ENCODE data around the gene NSMF. TPM values are rescaled to one million over a fixed set of nuclear protein-coding genes. Genes with fewer than 3 reads are reported as not detected.

The NSMF gene
- total RNA-seq, 2 donors from 2014 or later: 58.9 to 66.0 TPM

- H3K9me3 ChIP-seq (ENCODE audit: control insufficient read depth, low read length): no peaks in the 10 kb centered on the region
- no peaks in the 10 kb centered on the region for H3K27me3 ChIP-seq (ENCODE audit: control insufficient read depth, insufficient read depth, low read length, poor library complexity, severe bottlenecking)
- H3K4me3 ChIP-seq (ENCODE audit: low read length): no peak overlapping the region
- TF ChIP-seq CTCF (conservative IDR thresholded peaks at IDR 0.05): no peak
- H3K27me3 Mint-ChIP-seq (ENCODE audit: insufficient read depth): no peaks in the 10 kb centered on the region
- no peak overlapping the region for H3K9ac ChIP-seq (ENCODE audit: extremely low read depth, low read length, poor library complexity, severe bottlenecking)
- H3K36me3 ChIP-seq (ENCODE audit: control insufficient read depth, insufficient read depth, low read length): peaks cover 6% of the 10 kb centered on the region
- H3K4me1 ChIP-seq (ENCODE audit: control insufficient read depth, insufficient read depth, low read length): no peaks in the 10 kb centered on the region
- H3K9me3 Mint-ChIP-seq: no peaks in the 10 kb centered on the region
- H3K4me1 Mint-ChIP-seq: no peaks in the 10 kb centered on the region
- WGBS, 2 experiments (ENCODE audit: insufficient coverage in 1 of 2, insufficient read length in 1 of 2): 90 to 94% methylated on average over 3 to 5 of the region's 5 CpGs
- H3K4me3 Mint-ChIP-seq: no peak overlapping the region
- H3K36me3 Mint-ChIP-seq (ENCODE audit: low read depth): peaks cover 8% of the 10 kb centered on the region
- no peak for DNase-seq
- H3K27ac ChIP-seq (ENCODE audit: low read depth, low read length): no peak overlapping the region
- H3K27ac Mint-ChIP-seq: no peak overlapping the region
Measured at GRCh38 chr9:137415451-137415850, 43.7 kb downstream of the NSMF start.

GRCh38 chr9:137412431-137412830, 46.7 kb downstream of the NSMF start:
- Histone ChIP-seq H3K9me3 (ENCODE audit: control insufficient read depth, low read length) (no peaks in the 10 kb centered on the region), H3K4me1 (ENCODE audit: control insufficient read depth, insufficient read depth, low read length) (no peaks in the 10 kb centered on the region), H3K27me3 (ENCODE audit: control insufficient read depth, insufficient read depth, low read length, poor library complexity, severe bottlenecking) (no peaks in the 10 kb centered on the region), H3K9ac (ENCODE audit: extremely low read depth, low read length, poor library complexity, severe bottlenecking) (no peak overlapping the region), H3K27ac (ENCODE audit: low read depth, low read length) (no peak overlapping the region), H3K36me3 (ENCODE audit: control insufficient read depth, insufficient read depth, low read length) (no peaks in the 10 kb centered on the region), H3K4me3 (ENCODE audit: low read length) (no peak overlapping the region)
- Mint-ChIP-seq H3K27ac (no peak overlapping the region), H3K36me3 (ENCODE audit: low read depth) (peaks cover 6% of the 10 kb centered on the region), H3K9me3 (no peaks in the 10 kb centered on the region), H3K4me3 (no peak overlapping the region), H3K4me1 (no peaks in the 10 kb centered on the region), H3K27me3 (ENCODE audit: insufficient read depth) (no peaks in the 10 kb centered on the region)
- no peak for TF ChIP-seq CTCF (conservative IDR thresholded peaks at IDR 0.05)
- DNase-seq: no peak
- 89 to 94% methylated on average over 8 to 10 of the region's 10 CpGs for WGBS, 2 experiments (ENCODE audit: insufficient coverage in 1 of 2, insufficient read length in 1 of 2)

DNA sequence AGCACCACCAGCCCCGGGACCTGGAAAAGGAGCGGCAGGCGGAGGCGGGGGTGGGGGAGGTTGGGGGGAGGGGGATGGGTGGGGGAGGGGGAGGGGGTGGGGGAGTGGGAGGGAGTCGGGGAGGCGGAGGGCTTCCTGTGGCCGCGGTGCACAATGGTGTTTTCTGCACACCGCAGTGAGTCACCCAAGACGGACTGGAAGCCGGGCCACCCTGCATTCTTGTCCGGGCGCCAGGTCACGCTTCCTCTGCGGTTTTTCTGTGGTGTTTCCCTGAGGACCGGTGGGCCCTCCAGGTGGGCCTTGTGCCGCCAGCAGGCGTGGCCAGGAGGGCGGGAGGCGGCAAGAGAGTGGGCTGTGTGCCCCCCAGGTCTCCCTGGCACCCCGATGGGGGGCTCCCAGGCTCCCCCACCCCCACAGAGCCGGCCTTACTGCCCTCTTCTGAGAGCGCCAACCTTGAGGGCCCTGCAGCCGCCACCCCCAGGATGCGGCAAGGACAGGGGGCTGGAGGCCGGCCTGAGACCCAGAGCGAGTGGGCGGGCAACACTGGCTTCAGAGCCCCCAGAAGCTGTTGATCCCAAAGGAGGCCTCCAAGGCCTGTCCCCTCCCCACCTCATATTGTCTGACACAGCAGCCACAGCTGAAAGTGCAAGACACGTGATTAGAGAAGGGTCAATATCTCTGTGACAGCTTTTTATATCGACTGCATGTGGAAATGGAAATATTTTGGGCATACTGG, 47.3 kb downstream of the NSMF start:
- no peak overlapping the region for H3K27ac Mint-ChIP-seq
- H3K36me3 Mint-ChIP-seq (ENCODE audit: low read depth): peaks cover 6% of the 10 kb centered on the region
- Histone ChIP-seq H3K9ac (ENCODE audit: extremely low read depth, low read length, poor library complexity, severe bottlenecking) (no peak overlapping the region), H3K4me3 (ENCODE audit: low read length) (no peak overlapping the region), H3K27ac (ENCODE audit: low read depth, low read length) (no peak overlapping the region), H3K9me3 (ENCODE audit: control insufficient read depth, low read length) (no peaks in the 10 kb centered on the region), H3K36me3 (ENCODE audit: control insufficient read depth, insufficient read depth, low read length) (no peaks in the 10 kb centered on the region), H3K27me3 (ENCODE audit: control insufficient read depth, insufficient read depth, low read length, poor library complexity, severe bottlenecking) (no peaks in the 10 kb centered on the region), H3K4me1 (ENCODE audit: control insufficient read depth, insufficient read depth, low read length) (no peaks in the 10 kb centered on the region)
- WGBS, 2 experiments (ENCODE audit: insufficient coverage in 1 of 2, insufficient read length in 1 of 2): 89 to 92% methylated on average over 14 to 24 of the region's 30 CpGs
- H3K27me3 Mint-ChIP-seq (ENCODE audit: insufficient read depth): no peaks in the 10 kb centered on the region
- H3K9me3 Mint-ChIP-seq: no peaks in the 10 kb centered on the region
- TF ChIP-seq CTCF (conservative IDR thresholded peaks at IDR 0.05): no peak
- H3K4me1 Mint-ChIP-seq: no peaks in the 10 kb centered on the region
- no peak overlapping the region for H3K4me3 Mint-ChIP-seq
- no peak for DNase-seq
